ENCODE data around the gene TMEM231.

- TF ChIP-seq POLR2AphosphoS5 (IDR thresholded peaks at IDR 0.05; ENCODE audit: low read depth, low read length), result no peak
- TF ChIP-seq, protein P1, sequence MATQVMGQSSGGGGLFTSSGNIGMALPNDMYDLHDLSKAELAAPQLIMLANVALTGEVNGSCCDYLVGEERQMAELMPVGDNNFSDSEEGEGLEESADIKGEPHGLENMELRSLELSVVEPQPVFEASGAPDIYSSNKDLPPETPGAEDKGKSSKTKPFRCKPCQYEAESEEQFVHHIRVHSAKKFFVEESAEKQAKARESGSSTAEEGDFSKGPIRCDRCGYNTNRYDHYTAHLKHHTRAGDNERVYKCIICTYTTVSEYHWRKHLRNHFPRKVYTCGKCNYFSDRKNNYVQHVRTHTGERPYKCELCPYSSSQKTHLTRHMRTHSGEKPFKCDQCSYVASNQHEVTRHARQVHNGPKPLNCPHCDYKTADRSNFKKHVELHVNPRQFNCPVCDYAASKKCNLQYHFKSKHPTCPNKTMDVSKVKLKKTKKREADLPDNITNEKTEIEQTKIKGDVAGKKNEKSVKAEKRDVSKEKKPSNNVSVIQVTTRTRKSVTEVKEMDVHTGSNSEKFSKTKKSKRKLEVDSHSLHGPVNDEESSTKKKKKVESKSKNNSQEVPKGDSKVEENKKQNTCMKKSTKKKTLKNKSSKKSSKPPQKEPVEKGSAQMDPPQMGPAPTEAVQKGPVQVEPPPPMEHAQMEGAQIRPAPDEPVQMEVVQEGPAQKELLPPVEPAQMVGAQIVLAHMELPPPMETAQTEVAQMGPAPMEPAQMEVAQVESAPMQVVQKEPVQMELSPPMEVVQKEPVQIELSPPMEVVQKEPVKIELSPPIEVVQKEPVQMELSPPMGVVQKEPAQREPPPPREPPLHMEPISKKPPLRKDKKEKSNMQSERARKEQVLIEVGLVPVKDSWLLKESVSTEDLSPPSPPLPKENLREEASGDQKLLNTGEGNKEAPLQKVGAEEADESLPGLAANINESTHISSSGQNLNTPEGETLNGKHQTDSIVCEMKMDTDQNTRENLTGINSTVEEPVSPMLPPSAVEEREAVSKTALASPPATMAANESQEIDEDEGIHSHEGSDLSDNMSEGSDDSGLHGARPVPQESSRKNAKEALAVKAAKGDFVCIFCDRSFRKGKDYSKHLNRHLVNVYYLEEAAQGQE (IDR thresholded peaks at IDR 0.05; ENCODE audit: insufficient read depth in 1 of 2, low read depth in 2 of 2, low read length in 2 of 2), result no peak
- TF ChIP-seq FOXP2 (optimal IDR thresholded peaks at IDR 0.05; ENCODE audit: borderline replicate concordance, extremely low read depth, extremely low read length, insufficient read depth), result no peak
- no peak for TF ChIP-seq TAF1 (IDR thresholded peaks at IDR 0.05; ENCODE audit: borderline replicate concordance, insufficient read depth, low read length)
- TF ChIP-seq SIN3A (IDR thresholded peaks at IDR 0.05; ENCODE audit: borderline replicate concordance, insufficient read depth, low read length), result no peak
Measured at GRCh38 chr16:75575958-75576357, 19.9 kb upstream of the TMEM231 start.
